Stimulated activated CD8-positive, alpha-beta memory T cell treated with anti-CD3 and anti-CD28 coated beads, Interleukin-12 subunit alpha, Interleukin-12 subunit beta, amount 100 ng/mL, for 24 hours (primary cell): ENCODE data around the gene OR4D1.

Experiments
- DNase-seq: peaks from one replicate; pipeline ENCODE4 v3.0.0-alpha.2; 2020; ENCODE audit errors: extremely low read depth

OR4D1 gene

DNA sequence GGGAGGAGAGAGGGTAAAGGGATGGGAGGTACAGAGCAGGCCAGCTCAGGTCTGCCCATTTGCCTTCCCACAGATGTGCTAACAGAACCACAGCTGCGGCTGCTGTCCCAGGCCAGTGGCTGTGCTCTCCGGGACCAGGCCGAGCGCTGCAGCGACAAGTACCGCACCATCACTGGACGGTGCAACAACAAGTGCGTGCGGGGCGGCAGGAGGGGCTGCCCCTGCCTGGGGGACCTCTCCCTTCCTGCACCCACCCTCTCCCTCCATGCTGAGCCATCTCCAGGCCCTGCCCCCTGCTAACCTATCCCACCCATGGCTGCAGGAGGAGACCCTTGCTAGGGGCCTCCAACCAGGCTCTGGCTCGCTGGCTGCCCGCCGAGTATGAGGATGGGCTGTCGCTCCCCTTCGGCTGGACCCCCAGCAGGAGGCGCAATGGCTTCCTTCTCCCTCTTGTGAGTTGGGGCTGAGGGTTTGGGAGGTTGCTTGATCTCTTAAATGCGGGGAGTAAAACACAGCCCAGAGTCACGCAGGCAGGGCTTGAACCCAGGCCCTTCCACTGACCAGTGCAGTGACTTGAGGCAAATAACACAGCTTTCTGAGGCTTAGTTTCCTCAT is 45.6 kb downstream of the OR4D1 start:
- no peak for DNase-seq

DNA sequence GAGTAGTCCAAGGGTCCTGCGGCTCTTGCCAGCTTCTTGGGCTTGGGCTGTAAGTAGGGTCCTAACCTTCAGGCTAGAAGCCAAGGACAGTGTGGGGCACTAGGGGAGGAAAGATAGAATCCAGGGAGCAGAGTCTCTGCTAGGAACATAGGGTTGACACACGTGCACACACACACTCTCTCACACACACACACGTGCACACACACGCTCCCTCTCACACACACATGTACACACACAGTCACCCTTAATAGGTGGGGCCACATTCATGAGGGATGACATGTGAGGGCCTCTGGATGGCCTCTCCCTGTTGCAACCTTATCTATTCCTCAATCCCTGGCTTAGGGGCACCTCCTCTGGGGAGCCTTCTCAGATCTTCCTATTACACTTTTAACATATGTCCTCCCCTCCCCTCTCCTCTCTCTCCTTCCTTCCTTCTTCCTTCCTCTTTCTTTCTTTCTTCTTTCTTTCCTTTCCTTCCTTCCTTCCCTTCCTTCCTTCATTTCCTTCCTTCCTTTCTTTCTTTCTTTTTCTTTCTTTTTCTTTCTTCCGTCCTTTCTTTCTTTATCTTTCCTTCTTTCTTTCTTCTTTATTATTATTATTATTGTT is 47.4 kb downstream of the OR4D1 start:
- no peak for DNase-seq

DNA sequence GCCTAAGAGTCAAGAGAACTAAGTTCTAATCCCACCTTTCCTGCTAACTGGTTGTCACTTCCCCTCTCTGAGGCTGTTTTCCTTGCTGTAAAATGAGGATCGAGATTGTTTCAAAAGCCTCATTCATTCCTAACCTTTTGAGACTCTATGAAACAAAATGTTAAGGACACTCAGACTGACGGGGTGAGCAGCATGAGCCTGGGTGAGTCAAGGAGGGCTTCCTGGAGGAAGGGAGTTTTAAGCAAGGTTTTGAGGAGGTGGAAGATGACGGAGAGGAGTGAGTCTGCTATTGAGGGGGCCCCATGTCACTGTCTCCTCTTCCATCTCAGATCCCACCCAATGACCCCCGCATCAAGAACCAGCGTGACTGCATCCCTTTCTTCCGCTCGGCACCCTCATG is 48.4 kb downstream of the OR4D1 start:
- no peak for DNase-seq

DNA sequence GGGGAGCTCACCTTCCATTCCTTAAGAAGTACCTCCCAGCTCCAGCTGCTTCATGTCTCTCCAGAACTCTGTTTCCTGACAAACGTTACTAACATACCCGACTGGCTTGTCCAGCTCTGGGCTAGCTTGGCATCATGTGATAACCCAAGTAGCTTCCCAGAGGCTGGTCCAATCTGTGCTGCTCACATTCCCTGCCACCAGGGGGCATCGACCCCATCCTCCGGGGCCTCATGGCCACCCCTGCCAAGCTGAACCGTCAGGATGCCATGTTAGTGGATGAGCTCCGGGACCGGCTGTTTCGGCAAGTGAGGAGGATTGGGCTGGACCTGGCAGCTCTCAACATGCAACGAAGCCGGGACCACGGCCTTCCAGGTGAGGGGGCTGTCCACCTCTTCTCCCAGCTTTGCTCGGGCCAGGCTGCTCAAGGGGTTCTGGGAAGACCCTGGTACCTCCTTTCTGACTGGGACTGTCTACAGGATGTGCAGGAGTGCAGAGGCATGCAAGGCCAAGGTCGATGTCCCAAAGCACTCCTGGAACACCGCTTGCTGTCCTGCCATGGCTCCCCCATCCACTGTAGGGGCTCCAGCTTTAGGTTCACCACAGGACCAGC is 51.9 kb downstream of the OR4D1 start:
- peak; percentile 19 for DNase-seq

DNA sequence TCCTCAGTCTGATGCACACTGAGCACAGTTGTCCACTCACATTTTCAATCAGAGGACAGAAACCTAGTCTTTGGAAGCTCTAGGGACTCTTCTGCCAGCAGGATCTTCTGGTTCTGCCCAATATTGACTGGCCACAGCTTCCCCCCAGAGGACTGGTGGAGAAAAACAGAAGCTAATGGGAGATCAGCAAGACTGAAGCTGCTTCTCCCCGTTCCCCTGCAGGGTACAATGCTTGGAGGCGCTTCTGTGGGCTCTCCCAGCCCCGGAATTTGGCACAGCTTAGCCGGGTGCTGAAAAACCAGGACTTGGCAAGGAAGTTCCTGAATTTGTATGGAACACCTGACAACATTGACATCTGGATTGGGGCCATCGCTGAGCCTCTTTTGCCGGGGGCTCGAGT is 54.7 kb downstream of the OR4D1 start:
- DNase-seq, result no peak

DNA sequence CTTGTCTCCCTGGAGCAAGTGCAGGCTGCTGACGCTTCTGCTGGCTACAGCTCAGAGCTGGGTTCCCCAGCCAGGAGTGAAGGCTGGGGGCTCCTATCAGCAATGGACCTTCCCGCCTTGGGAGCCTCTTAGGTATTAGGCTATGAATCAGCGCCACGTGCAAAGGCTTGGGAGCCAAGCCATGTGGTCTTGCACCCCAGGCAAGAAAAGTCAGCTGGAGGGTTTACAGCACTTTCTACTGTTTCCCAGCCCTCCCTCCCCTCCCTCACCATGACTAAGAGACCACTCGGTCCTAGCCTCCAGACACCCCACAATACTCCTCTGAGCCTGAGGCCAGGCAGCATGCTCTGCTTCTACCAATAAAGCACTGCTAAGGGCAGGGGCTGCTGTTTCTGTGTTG is 56.6 kb downstream of the OR4D1 start:
- DNase-seq, result no peak

DNA sequence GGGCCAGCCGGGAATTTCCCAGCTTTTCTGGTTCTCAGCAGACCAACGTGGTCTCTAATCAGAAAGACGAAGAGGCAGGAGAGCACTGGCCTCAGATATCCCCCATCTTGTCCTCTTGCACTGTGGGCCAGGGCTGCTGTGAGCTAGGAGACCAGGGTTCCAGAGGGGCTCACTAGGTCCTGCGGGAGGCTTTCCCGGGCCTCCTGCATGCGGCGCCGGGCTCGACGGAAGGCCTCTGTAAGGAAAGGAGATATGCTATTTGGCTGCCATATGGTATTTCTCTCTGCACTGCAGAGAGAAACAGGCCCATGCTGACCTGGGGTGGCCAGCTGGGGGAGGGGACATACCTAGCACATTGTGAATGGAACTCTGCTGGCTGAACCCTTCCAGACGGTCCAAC is 57.8 kb downstream of the OR4D1 start:
- DNase-seq, result no peak

DNA sequence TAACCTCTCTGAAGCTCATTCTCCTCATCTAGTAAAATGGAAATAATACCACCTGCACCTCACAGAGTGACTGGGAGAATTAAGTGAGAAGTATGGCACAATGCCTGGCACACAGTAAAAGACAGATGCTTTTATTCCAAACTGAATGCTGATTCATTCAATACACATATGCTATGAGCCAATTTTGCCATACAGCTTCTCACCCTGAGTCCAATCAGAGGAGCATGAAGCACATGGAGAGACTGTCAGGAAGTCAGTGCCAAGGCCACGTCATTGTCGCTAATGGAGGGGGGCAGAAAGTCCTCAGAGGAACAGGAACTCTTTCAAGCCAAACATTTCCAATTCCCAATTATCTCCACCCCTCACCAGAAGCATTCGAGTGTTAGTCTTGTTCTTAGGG is 59.3 kb downstream of the OR4D1 start:
- no peak for DNase-seq

DNA sequence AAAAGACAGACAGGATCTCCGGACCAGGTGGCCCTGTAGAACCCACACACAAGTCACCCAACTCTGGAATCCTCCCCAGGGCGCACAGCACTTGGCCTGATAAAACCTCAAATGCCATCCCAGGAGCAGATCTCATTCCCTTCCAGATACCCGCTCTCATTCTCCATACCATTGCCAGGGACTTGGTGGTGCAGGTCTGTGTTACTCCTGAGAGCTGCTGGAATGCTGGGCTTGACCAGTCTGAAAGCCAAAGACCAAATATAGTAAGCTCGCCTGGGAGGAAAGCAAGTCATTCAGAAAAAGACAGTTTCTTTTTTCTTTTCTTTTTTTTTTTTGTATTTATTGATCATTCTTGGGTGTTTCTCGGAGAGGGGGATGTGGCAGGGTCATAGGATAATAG is 60.2 kb downstream of the OR4D1 start:
- DNase-seq, result no peak
